ELR (cell line): ENCODE data around the gene ERCC6L2.

ENCODE experiments used
- DNase-seq: peaks from one replicate; pipeline ENCODE4 v3.0.0-alpha.2; 2015; ENCODE audit warnings: low read depth

The ERCC6L2 gene

GRCh38 chr9:95862343-95862742 is 13.1 kb upstream of the ERCC6L2 start:
- DNase-seq = no peak

- peak; percentile 36 for DNase-seq
Observed at GRCh38 chr9:95864852-95865580, 10.5 kb upstream of the ERCC6L2 start.

- DNase-seq = no peak
Observed at GRCh38 chr9:95870352-95870751, 5.1 kb upstream of the ERCC6L2 start.

GRCh38 chr9:95870906-95871305 is 4.6 kb upstream of the ERCC6L2 start:
- no peak for DNase-seq

GRCh38 chr9:95874303-95874988 is 1.0 kb upstream of the ERCC6L2 start:
- DNase-seq = peak; percentile 51

- DNase-seq = peak; percentile 65
Observed at GRCh38 chr9:95874989-95875304, 544 bp upstream of the ERCC6L2 start.

GRCh38 chr9:95876138-95876444 is 600 bp downstream of the ERCC6L2 start:
- no peak for DNase-seq

GRCh38 chr9:95876595-95876994 is 1.1 kb downstream of the ERCC6L2 start:
- peak; percentile 44 for DNase-seq

GRCh38 chr9:95877984-95878383 is 2.5 kb downstream of the ERCC6L2 start:
- DNase-seq = no peak

- DNase-seq = no peak
Observed at GRCh38 chr9:95879591-95879990, 4.1 kb downstream of the ERCC6L2 start.

GRCh38 chr9:95880021-95880690 is 4.7 kb downstream of the ERCC6L2 start:
- DNase-seq = peak; percentile 57

GRCh38 chr9:95887926-95888497 is 12.5 kb downstream of the ERCC6L2 start:
- no peak for DNase-seq

GRCh38 chr9:95890594-95890993 is 15.1 kb downstream of the ERCC6L2 start:
- DNase-seq = no peak

GRCh38 chr9:95891067-95891671 is 15.7 kb downstream of the ERCC6L2 start:
- DNase-seq = no peak

- DNase-seq = no peak
Observed at GRCh38 chr9:95892690-95893089, 17.2 kb downstream of the ERCC6L2 start.

- no peak for DNase-seq
Observed at GRCh38 chr9:95896580-95896979, 21.1 kb downstream of the ERCC6L2 start.

GRCh38 chr9:95901506-95901905 is 26.0 kb downstream of the ERCC6L2 start:
- DNase-seq = no peak

GRCh38 chr9:95903398-95903797 is 27.9 kb downstream of the ERCC6L2 start:
- DNase-seq = no peak

GRCh38 chr9:95907794-95908193 is 32.3 kb downstream of the ERCC6L2 start:
- peak; percentile 11 for DNase-seq

- DNase-seq = peak; percentile 24
Observed at GRCh38 chr9:95910023-95910707, 34.7 kb downstream of the ERCC6L2 start.

- DNase-seq = no peak
Observed at GRCh38 chr9:95910770-95911340, 35.4 kb downstream of the ERCC6L2 start.

GRCh38 chr9:95912773-95913172 is 37.3 kb downstream of the ERCC6L2 start:
- no peak for DNase-seq
